Panc1 (cell line): Measurements from ENCODE around the gene KDM2A. TPM values are rescaled to one million over a fixed set of nuclear protein-coding genes. Genes with fewer than 3 reads are reported as not detected.

ENCODE experiments used
- ATAC-seq: fragments of 200-7000 bp; cut with Tn5 transposase; 2 replicates; pipeline ENCODE4 v1.9.1; 2020; ENCODE audit warnings: mild to moderate bottlenecking, moderate library complexity
- BruUV-seq: library from RNA; stranded (reverse); fragments of 400-500 nt; replicated peaks from 2 replicates; lab custom pipeline; 2021; lab: Mats Ljungman, UMichigan
- CTCF ChIA-PET: fragments of 300-600 bp; sonication (Branson Sonifier 250); formaldehyde crosslinking; loops from one replicate; lab custom pipeline; 2022; ENCODE audit warnings: antibody characterized with exemption; lab: Charles Lee
- POLR2A ChIA-PET: fragments of 300-600 bp; sonication (Branson Sonifier 250); formaldehyde crosslinking; loops from one replicate; lab custom pipeline; 2022; ENCODE audit warnings: antibody characterized with exemption; lab: Charles Lee
- DNase-seq: peaks from one replicate; pipeline ENCODE4 v3.0.0-alpha.2; 2010; ENCODE audit warnings: low read depth, low spot score
- H3K27ac ChIP-seq: 2 replicates; pipeline ENCODE4 v1.5.1; 2011; ENCODE audit warnings: mild to moderate bottlenecking, low read length, inconsistent platforms
- H3K27me3 ChIP-seq: fragments of 200-500 bp; sonication (Bioruptor generic); 2 replicates; pipeline ENCODE4 v1.6.0; 2014; ENCODE audit warnings: low read length, inconsistent platforms; ENCODE audit not compliant: control insufficient read depth, insufficient read depth
- H3K36me3 ChIP-seq: fragments of 200-500 bp; sonication (Bioruptor generic); 2 replicates; pipeline ENCODE4 v1.5.1; 2014; ENCODE audit warnings: inconsistent platforms, mild to moderate bottlenecking, low read length, moderate library complexity; ENCODE audit not compliant: control insufficient read depth, insufficient read depth
- H3K4me1 ChIP-seq: 2 replicates; pipeline ENCODE4 v1.5.1; 2011; ENCODE audit warnings: inconsistent platforms, mild to moderate bottlenecking, low read length, moderate library complexity; ENCODE audit not compliant: control insufficient read depth, insufficient read depth
- H3K4me3 ChIP-seq, 2 experiments: 2 replicates each; pipeline ENCODE4 v1.5.1; 2011 to 2012; ENCODE audit warnings: low read depth in 2 of 2, low read length in 2 of 2, mild to moderate bottlenecking in 2 of 2, inconsistent platforms in 1 of 2, moderate library complexity in 1 of 2
- H3K9me3 ChIP-seq: fragments of 200-500 bp; sonication (Bioruptor generic); 2 replicates; pipeline ENCODE4 v1.5.1; 2014; ENCODE audit warnings: low read depth, mild to moderate bottlenecking, inconsistent platforms, low read length, moderate library complexity; ENCODE audit not compliant: control insufficient read depth, insufficient read depth
- CTCF ChIP-seq: fragments of 450-650 bp; IDR thresholded peaks from 2 replicates; pipeline ENCODE4 v1.5.1; 2017; ENCODE audit warnings: mild to moderate bottlenecking
- POLR2AphosphoS5 ChIP-seq: IDR thresholded peaks from 2 replicates; pipeline ENCODE4 v1.6.1; 2012; ENCODE audit warnings: mild to moderate bottlenecking, low read depth, low read length, moderate library complexity
- REST ChIP-seq, 2 experiments: IDR thresholded peaks; 2 replicates each; pipeline ENCODE4 v1.6.1; 2011 to 2012; ENCODE audit warnings: low read depth in 2 of 2, control low read depth in 1 of 2, low read length in 1 of 2, mild to moderate bottlenecking in 1 of 2, moderate library complexity in 1 of 2; ENCODE audit not compliant: insufficient read depth in 1 of 2
- SIN3A ChIP-seq: IDR thresholded peaks from 2 replicates; pipeline ENCODE4 v1.6.1; 2012; ENCODE audit warnings: low read depth, mild to moderate bottlenecking, low read length, moderate library complexity, borderline replicate concordance; ENCODE audit not compliant: insufficient read depth
- TCF7L2 ChIP-seq: IDR thresholded peaks from 2 replicates; pipeline ENCODE4 v1.6.1; 2011; ENCODE audit warnings: mild to moderate bottlenecking, low read depth, low read length, inconsistent platforms
- in situ Hi-C: cut with HindIII; loops from 2 replicates; pipeline ENCODE4 v1.10.0; 2016; ENCODE audit warnings: low sequenced_read_pairs, low pct_unique_long_range_greater_than_20kb
- intact Hi-C: fragments of 100-400 bp; cut with micrococcal nuclease; formaldehyde crosslinking; loops from one replicate; pipeline ENCODE4 v1.10.0; 2022; ENCODE audit not compliant: unreplicated experiment
- total RNA-seq: library from RNA; stranded (reverse); gene quantifications from one replicate; pipeline ENCODE4 v1.2.1, GENCODE V29; 2021; ENCODE audit not compliant: unreplicated experiment

Gene KDM2A
- total RNA-seq, 1 experiment from 2014 or later = 112 TPM

DNA sequence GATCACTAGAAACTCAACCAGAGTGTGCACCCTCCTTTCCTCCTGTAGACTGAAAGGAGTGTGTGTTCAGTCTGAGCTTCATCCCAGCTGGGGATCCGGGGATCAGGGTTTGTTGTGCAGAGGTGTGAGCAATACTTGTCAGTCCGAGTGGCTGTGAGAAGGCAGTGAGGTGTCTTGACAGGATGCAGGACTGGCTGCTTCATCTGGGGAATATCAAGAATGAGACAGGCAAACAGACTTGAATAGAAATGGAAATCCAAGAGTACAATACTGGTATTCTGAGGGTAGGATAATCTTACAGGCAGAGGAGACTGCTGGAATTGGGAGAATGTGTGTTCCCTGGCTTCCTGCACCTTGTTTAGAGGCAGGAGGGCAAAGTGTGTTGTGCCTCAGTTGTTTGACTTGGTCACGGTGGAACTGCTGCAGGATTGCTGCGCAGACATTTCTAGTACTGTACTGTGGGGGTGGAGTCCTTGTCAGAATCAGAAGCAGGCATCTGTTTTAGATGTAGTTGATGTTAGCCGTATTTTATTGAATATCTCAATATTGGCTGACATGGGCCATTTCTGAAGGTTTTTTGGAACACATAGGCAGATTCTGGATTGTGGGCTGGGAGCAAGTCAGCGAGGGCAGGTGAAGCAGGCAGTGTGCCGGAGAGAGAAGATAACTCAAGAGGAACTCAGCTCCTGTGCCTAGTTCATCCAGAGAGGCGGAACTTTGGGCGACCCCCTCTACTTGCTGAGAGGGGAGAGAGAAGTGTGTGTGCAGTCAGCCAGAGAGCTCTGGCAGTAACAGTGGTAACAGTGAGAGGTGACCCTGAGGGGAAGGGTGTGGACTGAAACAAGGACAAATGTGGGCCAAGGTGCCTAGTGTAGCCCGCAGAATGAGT is 120.1 kb downstream of the KDM2A start:
- peak; percentile 46 for ATAC-seq

GRCh38 chr11:67239783-67240575 is 120.9 kb downstream of the KDM2A start:
- no TSS peak for BruUV-seq
- in situ Hi-C loops = loop anchor here (10.0 kb wide), 1 partner anchor 75 kb away; no protein-coding TSS in a partner anchor
- POLR2A ChIA-PET = interaction anchor here (0.6 to 0.7 kb wide), 4 partner anchors 77 to 979 kb away, joined by 4 to 6 read pairs (median 6); no protein-coding TSS in a partner anchor

More for the DNA sequence above, 120.1 kb downstream of the KDM2A start:
- no peak for DNase-seq
- Histone ChIP-seq H3K9me3 (no peaks in the 10 kb centered on the region), H3K4me1 (peaks cover 33% of the 10 kb centered on the region), H3K27ac (peak overlapping the region; percentile 67), H3K4me3 (peak overlapping the region; percentile 76 to 98), H3K36me3 (peaks cover 5% of the 10 kb centered on the region), H3K27me3 (no peaks in the 10 kb centered on the region)
- no TSS peak for BruUV-seq
- no peak; the same call in 1 of the 2 replicates for TF ChIP-seq TCF7L2
- in situ Hi-C loops = loop anchor here (10.0 kb wide), 1 partner anchor 74 kb away; no protein-coding TSS in a partner anchor
- ChIA-PET CTCF (interaction anchor here (0.6 to 1.0 kb wide), 5 partner anchors 15 to 184 kb away, joined by 3 to 5 read pairs (median 3); no protein-coding TSS in a partner anchor), POLR2A (interaction anchor here (0.6 to 0.7 kb wide), 3 partner anchors 67 to 208 kb away, joined by 3 to 5 read pairs (median 4); no protein-coding TSS in a partner anchor)
- intact Hi-C loops = no loop called here

More at GRCh38 chr11:67239783-67240575, 120.9 kb downstream of the KDM2A start:
- Histone ChIP-seq H3K27ac (peak overlapping the region; percentile 95), H3K4me1 (peaks cover 33% of the 10 kb centered on the region), H3K9me3 (no peaks in the 10 kb centered on the region), H3K36me3 (peaks cover 10% of the 10 kb centered on the region), H3K27me3 (no peaks in the 10 kb centered on the region), H3K4me3 (peak overlapping the region; percentile 76 to 98)
- DNase-seq = peak; percentile 92
- TF ChIP-seq TCF7L2 (peak; percentile 54), SIN3A (peak; percentile 90), REST (IDR thresholded peaks at IDR 0.05; ENCODE audit: insufficient read depth in 1 of 2, low read depth in 2 of 2, low read length in 1 of 2) (peak; percentile 43 to 69; a peak in 2 of 4 replicates), POLR2AphosphoS5 (peak; percentile 97), CTCF (no peak)
- ATAC-seq = peak; percentile 98
- CTCF ChIA-PET = interaction anchor here (0.6 to 1.0 kb wide), 6 partner anchors 22 to 1473 kb away, joined by 3 to 5 read pairs (median 4); no protein-coding TSS in a partner anchor
- intact Hi-C loops = no loop called here
